Cardiac muscle cell (in vitro differentiated cells and primary cell): Measurements from ENCODE around the gene B4GALNT1. TPM values are rescaled to one million over a fixed set of nuclear protein-coding genes. Genes with fewer than 3 reads are reported as not detected.
"Not testable (repeated sequence)": the region's sequence is repeated elsewhere in the genome, so short reads cannot be mapped to it uniquely, and the experiment has no call there.

ENCODE experiments used
- DNase-seq, 2 donors: peaks; one replicate each; pipeline versions ENCODE4 v3.0.0 to v3.0.0-alpha.2; 2010 to 2017; ENCODE audit warnings: low read depth in 1 of 2, low spot score in 1 of 2
- H3K27ac ChIP-seq: fragments of 200-600 bp; sonication (generic); 2 replicates; pipeline ENCODE4 v1.5.1; 2016
- H3K27me3 ChIP-seq: fragments of 200-600 bp; sonication (generic); 2 replicates; pipeline ENCODE4 v1.6.0; 2016; ENCODE audit warnings: control low read depth
- H3K36me3 ChIP-seq: fragments of 200-600 bp; sonication (generic); 2 replicates; pipeline ENCODE4 v1.5.1; 2016; ENCODE audit warnings: control low read depth
- H3K4me1 ChIP-seq: fragments of 200-600 bp; sonication (generic); 2 replicates; pipeline ENCODE4 v1.8.1; 2017; ENCODE audit warnings: low read depth, mild to moderate bottlenecking, mixed run types
- H3K4me3 ChIP-seq: fragments of 200-600 bp; sonication (generic); 2 replicates; pipeline ENCODE4 v1.5.1; 2016; ENCODE audit warnings: mild to moderate bottlenecking
- H3K9me3 ChIP-seq: fragments of 200-600 bp; sonication (generic); 2 replicates; pipeline ENCODE4 v1.5.1; 2017; ENCODE audit warnings: low read depth, mild to moderate bottlenecking, control low read depth
- CTCF ChIP-seq: IDR thresholded peaks from 2 replicates; pipeline ENCODE4 v1.5.1; 2012; ENCODE audit warnings: low read depth, mild to moderate bottlenecking, low read length
- polyA plus RNA-seq: library from polyadenylated mRNA; unstranded; fragments of >200 nt; fragmentation: Nextera tagmentation; extraction: Ambion mirVana; gene quantifications from 2 replicates; pipeline ENCODE4 v1.2.1, GENCODE V29; 2016
- total RNA-seq: library from RNA; depleted of rRNA; stranded (reverse); fragments of >200 nt; gene quantifications from 2 replicates; pipeline ENCODE4 v1.2.3, GENCODE V29; 2016

Gene B4GALNT1
- total and polyA plus RNA-seq, 2 experiments from 2014 or later: 0.29 TPM; not detected in 1

DNA sequence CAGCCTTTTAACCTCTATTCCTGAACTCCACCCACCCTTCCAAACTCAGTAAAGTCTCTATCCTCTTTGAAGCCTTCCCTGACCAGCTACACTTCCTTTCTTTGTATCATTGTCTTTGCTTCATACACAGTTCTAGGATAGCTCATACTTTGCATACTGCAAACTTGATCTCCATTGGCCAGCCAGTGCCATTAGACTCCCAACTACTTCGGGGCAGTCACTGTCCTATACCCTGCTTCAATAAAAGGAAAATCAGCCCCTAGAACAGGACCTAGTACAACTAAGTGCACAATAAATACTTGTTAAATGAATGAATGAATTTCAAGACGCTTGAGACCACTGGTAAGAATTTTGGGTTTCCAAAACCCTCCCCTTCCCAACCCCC is 42.5 kb downstream of the B4GALNT1 start:
- TF ChIP-seq CTCF: no peak
- no peak for DNase-seq
- Histone ChIP-seq H3K27me3 (peaks cover 42% of the 10 kb centered on the region), H3K36me3 (no peaks in the 10 kb centered on the region), H3K9me3 (no peaks in the 10 kb centered on the region), H3K27ac (no peak overlapping the region), H3K4me3 (peak overlapping the region; percentile 72), H3K4me1 (no peaks in the 10 kb centered on the region)

DNA sequence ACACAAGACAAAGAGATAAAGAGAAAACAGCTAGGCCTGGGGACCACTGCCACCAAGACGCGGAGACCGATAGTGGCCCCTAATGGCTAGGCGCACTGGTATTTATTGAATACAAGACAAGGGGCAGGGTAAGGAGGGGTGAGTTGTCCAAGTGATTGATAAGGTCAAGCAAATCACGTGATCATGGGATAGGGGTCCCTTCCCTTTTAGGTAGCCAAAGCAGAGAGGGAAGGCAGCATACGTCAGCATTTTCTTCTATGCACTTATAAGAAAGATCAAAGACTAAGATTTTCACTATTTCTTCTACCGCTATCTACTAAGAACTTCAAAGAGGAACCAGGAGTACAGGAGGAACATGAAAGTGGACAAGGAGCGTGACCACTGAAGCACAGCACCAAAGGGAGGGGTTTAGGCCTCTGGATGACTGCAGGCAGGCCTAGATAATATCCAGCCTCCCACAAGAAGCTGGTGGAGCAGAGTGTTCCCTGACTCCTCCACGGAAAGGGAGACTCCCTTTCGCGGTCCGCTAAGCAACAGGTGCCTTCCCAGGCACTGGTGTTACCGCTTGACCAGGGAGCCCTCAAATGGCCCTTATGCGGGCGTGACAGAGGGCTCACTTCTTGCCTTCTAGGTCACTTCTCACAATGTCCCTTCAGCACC is 43.9 kb downstream of the B4GALNT1 start:
- peaks cover 56% of the 10 kb centered on the region for H3K27me3 ChIP-seq
- not testable (repeated sequence) for DNase-seq, H3K27ac ChIP-seq, H3K4me1 ChIP-seq, H3K9me3 ChIP-seq, H3K36me3 ChIP-seq, H3K4me3 ChIP-seq

DNA sequence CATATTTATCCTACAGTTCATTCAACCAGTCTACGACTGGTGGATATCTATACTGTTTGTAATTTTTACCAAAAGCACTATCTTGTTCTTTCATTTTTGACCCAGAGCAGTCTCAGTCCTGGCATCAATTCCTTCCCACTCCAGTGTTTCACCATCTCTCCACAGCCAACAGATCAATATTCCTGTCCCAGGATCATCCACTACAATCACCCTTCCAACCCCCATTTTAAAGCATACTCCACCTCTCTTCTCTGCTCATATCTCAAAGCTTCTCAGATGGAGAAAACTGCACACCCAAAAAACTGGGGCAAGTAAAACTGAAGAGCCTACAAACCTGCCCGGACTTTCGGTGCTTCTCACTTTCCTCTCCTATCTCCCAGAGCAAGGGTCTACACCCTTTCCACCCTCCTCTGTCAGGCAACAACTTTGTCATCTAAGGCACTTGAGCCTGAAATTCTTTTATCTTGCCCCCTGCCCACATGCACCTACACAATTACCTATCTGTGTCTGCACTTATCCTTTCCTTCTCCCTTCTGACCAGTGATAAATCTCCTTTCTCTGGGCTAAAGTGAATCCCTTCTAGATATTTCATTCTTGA is 46.1 kb downstream of the B4GALNT1 start:
- TF ChIP-seq CTCF: no peak
- Histone ChIP-seq H3K27me3 (peaks cover 56% of the 10 kb centered on the region), H3K27ac (no peak overlapping the region), H3K4me3 (no peak overlapping the region), H3K9me3 (no peaks in the 10 kb centered on the region), H3K4me1 (no peaks in the 10 kb centered on the region), H3K36me3 (no peaks in the 10 kb centered on the region)
- no peak for DNase-seq

DNA sequence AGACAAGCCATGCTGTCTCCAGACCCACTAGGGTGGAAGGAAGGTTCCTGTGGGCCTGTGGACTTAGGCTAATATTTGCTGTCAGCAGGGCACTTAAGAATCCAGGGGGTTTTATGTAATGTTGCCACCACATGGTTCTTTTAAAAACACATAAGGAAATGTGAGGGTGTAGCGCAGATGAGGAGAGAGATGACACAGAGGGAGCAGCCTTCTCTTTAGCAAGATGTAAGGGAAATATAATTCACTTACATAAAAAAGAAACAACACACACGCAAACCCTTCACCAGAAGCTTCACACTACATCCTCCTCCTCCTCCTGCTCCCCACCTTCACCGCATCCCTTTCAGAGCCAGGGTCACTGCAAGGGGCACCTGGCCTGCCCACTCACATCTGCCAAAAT is 46.9 kb downstream of the B4GALNT1 start:
- no peaks in the 10 kb centered on the region for H3K4me1 ChIP-seq
- peaks cover 56% of the 10 kb centered on the region for H3K27me3 ChIP-seq
- no peak for TF ChIP-seq CTCF
- no peak overlapping the region for H3K4me3 ChIP-seq
- DNase-seq: no peak
- H3K36me3 ChIP-seq: no peaks in the 10 kb centered on the region
- H3K27ac ChIP-seq: no peak overlapping the region
- H3K9me3 ChIP-seq: no peaks in the 10 kb centered on the region

DNA sequence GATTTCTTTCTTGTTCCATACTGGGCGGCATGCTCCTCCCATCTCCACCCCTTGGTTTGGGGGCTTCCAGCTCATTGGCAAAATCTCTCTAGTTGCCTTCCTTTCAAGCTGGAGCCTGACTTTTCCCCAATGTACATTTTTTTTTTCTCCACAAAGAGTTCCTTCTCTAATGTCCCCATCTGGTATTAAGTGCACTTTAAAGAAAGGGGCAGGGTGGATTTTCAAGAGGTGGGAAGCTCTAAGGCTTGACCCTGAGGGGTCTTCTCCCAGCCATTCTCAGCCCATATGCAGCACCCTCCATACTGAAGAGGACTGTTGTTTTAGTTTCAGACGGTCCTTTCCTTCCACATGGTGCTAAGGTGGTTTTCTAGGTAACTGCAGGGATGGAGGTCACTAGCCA is 47.8 kb downstream of the B4GALNT1 start:
- Histone ChIP-seq H3K27me3 (peaks cover 56% of the 10 kb centered on the region), H3K4me1 (no peaks in the 10 kb centered on the region), H3K9me3 (no peaks in the 10 kb centered on the region), H3K36me3 (no peaks in the 10 kb centered on the region), H3K27ac (no peak overlapping the region), H3K4me3 (no peak overlapping the region)
- no peak for DNase-seq
- TF ChIP-seq CTCF: no peak

- no peak for TF ChIP-seq CTCF
- DNase-seq: no peak
- H3K36me3 ChIP-seq: no peaks in the 10 kb centered on the region
- no peaks in the 10 kb centered on the region for H3K9me3 ChIP-seq
- no peak overlapping the region for H3K4me3 ChIP-seq
- no peaks in the 10 kb centered on the region for H3K4me1 ChIP-seq
- peaks cover 56% of the 10 kb centered on the region for H3K27me3 ChIP-seq
- H3K27ac ChIP-seq: no peak overlapping the region
Observed at GRCh38 chr12:57584690-57585089, 48.3 kb downstream of the B4GALNT1 start.
